GM19099 (cell line): Measurements from ENCODE around the gene CNOT2.

Experiments used
- POLR2A ChIP-seq: IDR thresholded peaks from 3 replicates; pipeline ENCODE4 v1.6.1; 2011; ENCODE audit warnings: low read depth; ENCODE audit not compliant: insufficient read length; ENCODE audit errors: extremely low read depth

CNOT2 gene

DNA sequence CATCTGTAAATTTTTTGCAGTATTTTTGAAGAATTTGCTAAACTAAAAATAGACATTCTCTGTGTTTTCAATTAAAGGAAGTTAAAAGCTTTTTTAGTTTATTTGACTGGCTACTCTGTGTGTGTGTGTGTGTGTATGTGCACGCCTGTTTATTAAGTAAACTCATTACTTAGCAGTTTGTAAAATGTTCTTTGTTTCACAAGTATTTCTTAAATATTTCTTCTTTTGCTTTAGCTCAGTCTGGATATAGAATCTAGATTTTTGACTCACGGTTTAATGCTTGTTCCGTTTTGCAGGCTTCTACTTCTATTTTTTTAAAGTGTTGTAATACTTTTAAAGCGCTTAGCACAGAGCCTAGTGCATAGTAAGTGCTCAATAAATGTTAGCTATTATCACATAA, 76.4 kb downstream of the CNOT2 start:
- TF ChIP-seq POLR2A, result no peak

DNA sequence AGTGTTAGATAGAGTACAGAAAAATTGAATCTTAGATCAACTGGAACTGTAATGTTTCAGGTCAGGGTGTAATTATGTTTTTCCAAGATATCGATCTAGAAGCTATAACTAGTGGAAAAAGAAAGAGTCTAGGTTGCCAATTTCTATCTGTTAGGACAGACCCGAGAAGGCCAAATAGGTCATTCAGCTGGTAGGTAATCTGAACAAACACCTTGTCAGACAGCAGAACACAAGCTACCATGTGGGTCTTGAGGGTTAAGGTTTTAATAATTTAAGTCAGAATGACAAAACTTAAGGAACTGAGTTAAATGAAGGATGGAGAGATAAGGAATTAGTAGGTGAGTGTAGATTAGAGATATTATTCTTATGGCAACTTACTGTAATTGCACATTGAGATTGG, 78.0 kb downstream of the CNOT2 start:
- no peak for TF ChIP-seq POLR2A

DNA sequence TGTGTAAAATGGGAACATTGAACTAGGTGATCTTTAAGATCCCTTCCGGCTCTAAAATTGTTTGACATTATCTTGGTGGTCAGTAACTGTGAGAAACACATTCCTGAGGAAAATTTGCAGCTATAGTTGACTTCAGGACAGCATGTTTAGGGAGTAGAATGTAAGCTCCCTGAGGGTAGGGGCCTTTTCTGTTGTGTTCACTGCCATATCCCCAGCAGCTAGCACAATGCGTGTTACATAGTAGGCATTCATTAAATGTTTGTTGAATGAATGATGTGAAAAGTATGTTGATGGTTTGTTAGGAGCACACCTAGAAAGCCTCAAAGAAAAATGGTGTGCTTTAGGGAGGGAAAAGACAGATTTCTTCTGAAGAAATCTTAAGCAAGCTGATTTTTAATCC, 84.3 kb downstream of the CNOT2 start:
- TF ChIP-seq POLR2A, result no peak

- no peak for TF ChIP-seq POLR2A
Observed at GRCh38 chr12:70329728-70330127, 86.5 kb downstream of the CNOT2 start.

DNA sequence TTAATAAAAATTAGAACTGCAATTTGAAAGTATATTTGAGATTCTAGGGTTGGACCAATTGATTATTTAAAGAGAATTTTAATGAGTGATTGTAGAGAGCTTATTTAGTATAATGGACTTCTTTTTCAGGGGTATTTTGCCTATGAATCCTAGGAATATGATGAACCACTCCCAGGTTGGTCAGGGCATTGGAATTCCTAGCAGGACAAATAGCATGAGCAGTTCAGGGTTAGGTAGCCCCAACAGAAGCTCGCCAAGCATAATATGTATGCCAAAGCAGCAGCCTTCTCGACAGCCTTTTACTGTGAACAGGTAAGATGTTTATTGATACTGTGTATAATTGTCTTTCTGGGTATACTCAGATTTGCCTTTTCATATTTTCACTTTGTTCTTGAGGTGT, 86.9 kb downstream of the CNOT2 start:
- TF ChIP-seq POLR2A, result no peak

DNA sequence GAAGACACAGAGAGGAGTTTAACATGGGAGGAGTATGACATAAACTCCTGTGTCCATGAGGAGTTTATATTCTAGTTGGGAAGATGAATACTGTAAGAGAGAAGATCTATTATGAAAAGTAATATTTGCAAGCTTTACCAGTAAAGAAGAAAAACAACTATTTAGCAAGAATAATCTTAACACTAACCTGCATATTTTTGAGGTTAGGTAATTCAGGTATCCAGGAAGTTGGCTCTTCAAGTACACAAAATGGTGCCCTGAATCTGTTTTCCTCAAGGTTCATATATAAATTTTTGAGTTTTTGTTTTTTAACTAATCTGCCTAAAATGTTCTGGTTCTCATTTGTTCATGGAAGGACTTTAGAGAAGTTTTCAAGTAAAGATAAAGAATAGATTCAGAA, 89.0 kb downstream of the CNOT2 start:
- TF ChIP-seq POLR2A, result no peak

DNA sequence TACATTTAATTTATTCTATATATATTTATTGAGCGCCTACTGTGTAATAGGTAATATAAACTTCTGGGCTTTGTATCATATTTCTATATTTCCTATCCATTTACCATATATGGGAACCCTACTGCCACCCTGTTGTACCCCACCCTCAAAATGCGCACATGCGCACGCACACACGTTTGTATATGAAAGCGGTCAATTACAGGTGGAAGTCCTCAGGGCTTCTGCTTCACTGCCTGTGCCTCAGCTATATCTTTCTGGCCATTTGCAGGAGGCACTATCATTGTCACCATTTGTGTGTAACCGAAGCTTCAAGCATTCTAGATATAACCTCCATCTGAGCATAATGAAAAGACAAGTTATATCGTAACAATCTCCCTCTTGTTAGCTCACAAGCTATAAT, 91.5 kb downstream of the CNOT2 start:
- TF ChIP-seq POLR2A, result no peak

DNA sequence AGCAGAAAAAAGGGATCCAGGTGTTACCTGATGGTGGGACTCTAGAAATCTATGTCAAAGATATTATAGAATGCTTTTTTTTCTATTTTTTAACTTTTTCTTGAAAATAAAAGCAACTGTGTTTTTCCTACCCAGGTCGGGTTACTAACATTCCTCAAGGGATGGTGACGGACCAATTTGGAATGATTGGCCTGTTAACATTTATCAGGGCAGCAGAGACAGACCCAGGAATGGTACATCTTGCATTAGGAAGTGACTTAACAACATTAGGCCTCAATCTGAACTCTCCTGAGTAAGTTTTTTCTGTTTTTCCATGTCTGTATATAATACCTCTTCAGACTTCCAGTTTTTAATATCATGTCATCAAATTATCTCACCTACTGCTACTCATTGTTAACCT, 95.3 kb downstream of the CNOT2 start:
- TF ChIP-seq POLR2A, result no peak

DNA sequence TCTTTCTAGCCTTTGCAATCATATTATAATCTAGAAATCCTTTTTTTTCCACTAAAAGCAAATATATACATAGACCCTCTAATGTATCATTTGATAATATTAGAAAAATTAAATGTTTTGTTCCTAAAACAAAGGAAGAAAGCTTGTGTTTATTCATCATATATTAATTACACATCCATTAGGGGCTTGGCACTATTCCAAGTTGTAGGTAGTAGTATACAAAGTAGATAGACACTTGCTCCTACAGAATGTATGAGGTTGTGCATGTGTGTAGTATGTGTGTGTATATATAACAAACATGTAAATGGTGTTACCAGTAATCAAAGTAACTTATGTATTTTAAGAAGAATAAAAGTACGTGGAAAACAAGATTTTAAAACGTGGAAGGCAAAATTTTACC, 107.8 kb downstream of the CNOT2 start:
- no peak for TF ChIP-seq POLR2A

DNA sequence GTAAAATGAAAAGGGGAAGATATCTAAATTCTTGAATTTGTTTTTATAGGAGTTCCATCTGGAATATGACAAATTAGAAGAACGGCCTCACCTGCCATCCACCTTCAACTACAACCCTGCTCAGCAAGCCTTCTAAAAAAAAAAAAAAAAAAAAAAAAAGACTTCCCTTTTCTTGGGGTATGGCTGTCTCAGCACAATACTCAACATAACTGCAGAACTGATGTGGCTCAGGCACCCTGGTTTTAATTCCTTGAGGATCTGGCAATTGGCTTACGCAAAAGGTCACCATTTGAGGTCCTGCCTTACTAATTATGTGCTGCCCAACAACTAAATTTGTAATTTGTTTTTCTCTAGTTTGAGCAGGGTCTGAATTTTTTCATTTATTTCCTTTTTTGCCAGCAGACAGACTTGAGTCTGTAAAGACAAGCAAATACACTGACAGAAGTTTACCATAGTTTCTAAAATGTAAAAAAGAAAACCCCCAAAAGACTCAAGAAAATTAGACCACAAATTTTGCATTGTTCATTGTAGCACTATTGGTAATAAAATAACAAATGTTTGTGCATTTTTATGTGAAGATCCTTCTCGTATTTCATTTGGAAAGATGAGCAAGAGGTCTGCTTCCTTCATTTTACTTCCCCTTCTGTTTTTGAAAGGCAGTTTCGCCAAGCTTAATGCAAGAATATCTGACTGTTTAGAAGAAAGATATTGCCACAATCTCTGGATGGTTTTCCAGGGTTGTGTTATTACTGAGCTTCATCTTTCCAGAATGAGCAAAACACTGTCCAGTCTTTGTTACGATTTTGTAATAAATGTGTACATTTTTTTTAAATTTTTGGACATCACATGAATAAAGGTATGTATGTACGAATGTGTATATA, 110.8 kb downstream of the CNOT2 start:
- no peak for TF ChIP-seq POLR2A

DNA sequence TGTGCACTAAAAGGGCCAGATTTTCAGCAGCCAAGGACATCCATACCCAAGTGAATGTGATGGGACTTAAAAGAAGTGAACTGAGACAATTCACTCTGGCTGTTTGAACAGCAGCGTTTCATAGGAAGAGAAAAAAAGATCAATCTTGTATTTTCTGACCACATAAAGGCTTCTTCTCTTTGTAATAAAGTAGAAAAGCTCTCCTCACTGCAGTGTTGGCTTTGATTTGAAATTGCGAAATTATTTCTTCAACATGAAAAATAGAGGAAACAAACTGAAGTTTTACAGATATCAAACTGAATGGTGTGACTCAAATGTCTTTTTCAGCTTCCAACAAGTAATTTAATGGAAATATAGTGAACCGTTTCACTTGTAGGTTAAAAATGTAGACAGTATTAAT, 111.6 kb downstream of the CNOT2 start:
- no peak for TF ChIP-seq POLR2A

- TF ChIP-seq POLR2A, result no peak
Observed at GRCh38 chr12:70355972-70356371, 112.7 kb downstream of the CNOT2 start.

DNA sequence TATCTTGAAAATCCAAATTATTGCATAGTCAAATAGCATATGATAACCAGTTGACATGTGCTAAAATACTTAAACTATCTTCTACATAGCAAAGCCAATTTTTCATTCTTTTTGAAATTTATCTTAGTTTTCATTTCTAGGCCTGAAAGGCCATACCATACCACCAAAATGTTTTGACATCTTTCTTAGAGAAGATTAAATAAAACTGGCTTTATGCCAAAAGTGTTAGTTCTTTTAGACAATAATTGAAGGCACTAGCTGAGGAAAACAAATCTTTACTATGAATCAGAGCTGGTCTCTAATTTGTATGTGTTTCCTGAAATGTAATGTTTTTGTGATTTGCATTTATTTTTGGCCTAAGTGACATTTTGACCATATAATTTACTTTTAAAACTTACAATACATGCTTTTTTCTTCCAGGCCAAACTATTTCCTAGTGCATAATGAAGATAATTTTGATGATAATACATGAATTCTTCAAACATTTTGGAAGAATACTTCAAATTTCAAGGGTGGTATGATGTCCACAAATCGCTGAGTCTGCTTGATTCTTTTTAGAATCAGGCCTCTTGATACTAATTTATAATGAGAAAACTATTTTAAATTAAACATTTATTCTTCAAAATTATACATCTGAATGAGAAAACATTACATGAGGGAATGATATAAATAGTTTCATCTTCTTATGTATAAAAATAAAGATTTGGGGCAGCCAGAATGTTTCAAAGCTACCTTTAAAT, 116.4 kb downstream of the CNOT2 start:
- TF ChIP-seq POLR2A, result no peak

GRCh38 chr12:70360218-70360617, 117.0 kb downstream of the CNOT2 start:
- no peak for TF ChIP-seq POLR2A

DNA sequence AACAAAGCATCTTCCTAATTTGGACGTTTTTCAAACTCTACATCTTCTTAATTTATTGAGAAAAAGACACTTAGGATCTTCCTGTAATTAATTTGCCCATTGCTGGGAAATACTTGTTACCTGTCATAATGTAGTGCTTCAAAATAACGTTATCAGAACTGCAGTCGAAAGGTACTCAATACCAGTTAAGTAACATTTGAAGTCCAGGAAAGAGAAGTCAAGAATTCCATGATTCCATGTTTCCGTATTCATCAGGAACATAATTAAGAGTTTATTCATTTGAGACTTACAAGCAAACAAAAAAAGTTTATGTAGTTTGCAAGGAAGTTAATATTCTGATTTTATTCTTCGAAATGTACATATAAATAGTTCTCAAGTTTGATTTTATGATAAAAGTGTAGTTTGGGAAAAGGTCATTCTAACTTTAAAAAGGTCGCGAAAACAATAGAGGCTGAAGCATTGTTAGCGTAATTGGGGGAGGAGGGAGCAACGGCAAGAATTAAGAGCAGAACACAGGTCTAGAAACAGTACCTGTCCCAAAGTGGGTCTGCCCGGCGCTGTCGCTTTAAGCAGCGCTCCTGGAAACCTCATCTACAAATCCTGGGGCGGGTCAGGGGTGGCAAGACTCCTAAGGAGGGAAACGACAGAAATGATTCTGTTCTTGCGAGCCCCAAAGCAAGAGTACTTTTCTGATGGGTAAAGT, 121.6 kb downstream of the CNOT2 start:
- no peak for TF ChIP-seq POLR2A

DNA sequence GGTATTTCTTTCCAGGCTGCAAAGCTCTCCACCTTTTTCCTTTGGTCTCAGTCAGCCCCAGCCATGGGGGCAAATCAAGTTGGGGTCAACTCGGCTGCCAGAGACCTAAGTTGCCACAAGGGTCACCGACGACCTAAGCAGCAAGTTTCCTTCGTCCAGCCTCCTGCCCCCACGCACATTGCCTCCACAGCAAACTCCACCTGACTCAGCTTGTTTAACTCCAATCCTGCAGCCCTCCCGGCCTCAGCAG, 122.1 kb downstream of the CNOT2 start:
- no peak for TF ChIP-seq POLR2A
